Calu3 (cell line): ENCODE results near the gene ATP8A1. TPM values are rescaled to one million over a fixed set of nuclear protein-coding genes. Genes with fewer than 3 reads are reported as not detected.

Source experiments
- BruUV-seq: library from RNA; stranded (reverse); fragments of 400-500 nt; replicated peaks from 2 replicates; lab custom pipeline; 2021; lab: Mats Ljungman, UMichigan
- CTCF ChIA-PET: fragments of 300-600 bp; sonication (Branson Sonifier 250); formaldehyde crosslinking; loops from one replicate; lab custom pipeline; 2022; ENCODE audit warnings: antibody characterized with exemption; lab: Charles Lee
- DNase-seq: peaks from one replicate; pipeline ENCODE4 v3.0.0; 2022
- H3K27ac Mint-ChIP-seq: one replicate; pipeline ENCODE4 v1.8.0; 2022; ENCODE audit warnings: mixed read lengths; ENCODE audit not compliant: unreplicated experiment
- H3K27me3 Mint-ChIP-seq: one replicate; pipeline ENCODE4 v1.8.0; 2022; ENCODE audit warnings: mixed read lengths; ENCODE audit not compliant: unreplicated experiment
- H3K36me3 Mint-ChIP-seq: one replicate; pipeline ENCODE4 v1.8.0; 2022; ENCODE audit warnings: mild to moderate bottlenecking, moderate library complexity, mixed read lengths; ENCODE audit not compliant: insufficient read depth, unreplicated experiment
- H3K4me1 Mint-ChIP-seq: one replicate; pipeline ENCODE4 v1.8.0; 2022; ENCODE audit warnings: mild to moderate bottlenecking, low read depth, mixed read lengths; ENCODE audit not compliant: unreplicated experiment
- H3K4me3 Mint-ChIP-seq: one replicate; pipeline ENCODE4 v1.8.0; 2022; ENCODE audit warnings: mild to moderate bottlenecking, low read depth, moderate library complexity, mixed read lengths; ENCODE audit not compliant: unreplicated experiment
- H3K9me3 Mint-ChIP-seq: one replicate; pipeline ENCODE4 v1.8.0; 2022; ENCODE audit warnings: low read depth, mixed read lengths; ENCODE audit not compliant: unreplicated experiment
- CTCF ChIP-seq: fragments of 200-600 bp; IDR thresholded peaks from one replicate; pipeline ENCODE4 v1.8.0; 2022; ENCODE audit warnings: antibody characterized with exemption; ENCODE audit not compliant: unreplicated experiment
- intact Hi-C: fragments of 100-400 bp; cut with micrococcal nuclease; formaldehyde crosslinking; loops from one replicate; pipeline ENCODE4 v1.10.0; 2022; ENCODE audit not compliant: unreplicated experiment
- total RNA-seq: library from RNA; stranded (reverse); gene quantifications from 2 replicates; pipeline ENCODE4 v1.2.3, GENCODE V29; 2022

ATP8A1 gene
- total RNA-seq, 1 experiment from 2014 or later, result 0.76 TPM

GRCh38 chr4:42579903-42580302, 77.0 kb downstream of the ATP8A1 start:
- intact Hi-C loops, result no loop called here
- no peak for TF ChIP-seq CTCF
- H3K9me3 Mint-ChIP-seq, result peaks cover 6% of the 10 kb centered on the region
- H3K27me3 Mint-ChIP-seq, result no peaks in the 10 kb centered on the region
- CTCF ChIA-PET, result no interaction called here
- no peak overlapping the region for H3K4me3 Mint-ChIP-seq
- H3K36me3 Mint-ChIP-seq, result no peaks in the 10 kb centered on the region
- BruUV-seq, result no TSS peak
- H3K27ac Mint-ChIP-seq, result no peak overlapping the region
- H3K4me1 Mint-ChIP-seq, result no peaks in the 10 kb centered on the region
- no peak for DNase-seq

GRCh38 chr4:42578187-42578586, 78.7 kb downstream of the ATP8A1 start:
- intact Hi-C loops, result no loop called here
- Mint-ChIP-seq H3K4me3 (no peak overlapping the region), H3K27ac (no peak overlapping the region), H3K27me3 (no peaks in the 10 kb centered on the region), H3K9me3 (no peaks in the 10 kb centered on the region), H3K4me1 (no peaks in the 10 kb centered on the region), H3K36me3 (no peaks in the 10 kb centered on the region)
- BruUV-seq, result no TSS peak
- CTCF ChIA-PET, result no interaction called here
- no peak for DNase-seq
- no peak for TF ChIP-seq CTCF

GRCh38 chr4:42574870-42575430, 82.0 kb downstream of the ATP8A1 start:
- CTCF ChIA-PET, result interaction anchor here (0.5 kb wide), 1 partner anchor 22 kb away, joined by 3 read pairs; no protein-coding TSS in a partner anchor
- DNase-seq, result no peak
- Mint-ChIP-seq H3K27me3 (no peaks in the 10 kb centered on the region), H3K27ac (no peak overlapping the region), H3K4me1 (no peaks in the 10 kb centered on the region), H3K9me3 (no peaks in the 10 kb centered on the region), H3K4me3 (no peak overlapping the region), H3K36me3 (no peaks in the 10 kb centered on the region)
- no peak for TF ChIP-seq CTCF
- no TSS peak for BruUV-seq
- intact Hi-C loops, result no loop called here

DNA sequence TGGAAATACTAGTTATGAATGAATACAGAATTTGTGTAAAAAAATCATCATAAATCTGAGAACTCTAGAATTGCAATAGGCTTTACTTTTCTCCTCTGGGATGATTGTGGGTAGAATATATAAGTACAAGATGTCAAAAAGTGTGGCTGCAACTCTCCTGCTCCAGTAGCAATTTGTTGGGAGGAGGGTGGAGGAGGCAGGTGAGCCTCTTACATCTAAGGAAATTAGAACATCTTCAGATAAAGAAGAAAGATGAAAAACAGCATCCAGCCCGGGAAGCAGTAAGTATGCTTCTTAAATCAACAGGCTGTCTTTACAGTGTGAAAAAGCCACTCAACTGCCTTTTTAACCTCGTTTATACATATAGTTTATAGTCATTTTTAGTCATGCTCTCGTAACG, 83.7 kb downstream of the ATP8A1 start:
- intact Hi-C loops, result no loop called here
- H3K9me3 Mint-ChIP-seq, result no peaks in the 10 kb centered on the region
- DNase-seq, result no peak
- no peak for TF ChIP-seq CTCF
- H3K4me3 Mint-ChIP-seq, result no peak overlapping the region
- CTCF ChIA-PET, result interaction anchor here (1.3 kb wide), 1 partner anchor 20 kb away, joined by 3 read pairs; no protein-coding TSS in a partner anchor
- no peaks in the 10 kb centered on the region for H3K36me3 Mint-ChIP-seq
- no peaks in the 10 kb centered on the region for H3K27me3 Mint-ChIP-seq
- H3K27ac Mint-ChIP-seq, result no peak overlapping the region
- BruUV-seq, result no TSS peak
- no peaks in the 10 kb centered on the region for H3K4me1 Mint-ChIP-seq
